ENCODE results near the gene RSPRY1. TPM values are rescaled to one million over a fixed set of nuclear protein-coding genes. Genes with fewer than 3 reads are reported as not detected.

The RSPRY1 gene
- total RNA-seq, 4 donors from 2014 or later: 28.2 to 31.8 (median 29.5) TPM

- H3K27ac ChIP-seq: no peak overlapping the region
- H3K9me3 ChIP-seq: no peaks in the 10 kb centered on the region
- 92% methylated on average over 2 of the region's 7 CpGs; no CpG with 5 or more reads in 1 of the 2 donors for WGBS, 2 donors (ENCODE audit: low coverage in 1 of 2)
- TF ChIP-seq POLR2AphosphoS5 (IDR thresholded peaks at IDR 0.05) (no peak), CTCF (IDR thresholded peaks at IDR 0.05) (no peak), EP300 (IDR thresholded peaks at IDR 0.05) (no peak), POLR2A (IDR thresholded peaks at IDR 0.05) (no peak)
- no peak overlapping the region for H3K4me3 ChIP-seq
- H3K4me1 ChIP-seq: peaks cover 0 to 45% (median 0%) of the 10 kb centered on the region in 3 donors
- peaks cover 0 to 21% of the 10 kb centered on the region in 2 donors for H3K36me3 ChIP-seq
- ATAC-seq: no peak
- no peaks in the 10 kb centered on the region for H3K27me3 ChIP-seq
Measured at GRCh38 chr16:57140931-57141668, 45.0 kb upstream of the RSPRY1 start.

- H3K27me3 ChIP-seq: no peaks in the 10 kb centered on the region
- H3K4me3 ChIP-seq: no peak overlapping the region
- ATAC-seq: no peak
- peaks cover 0 to 54% (median 4%) of the 10 kb centered on the region in 3 donors for H3K4me1 ChIP-seq
- no peak for TF ChIP-seq EP300 (IDR thresholded peaks at IDR 0.05)
- no peak for TF ChIP-seq POLR2AphosphoS5 (IDR thresholded peaks at IDR 0.05)
- no peak for TF ChIP-seq CTCF (IDR thresholded peaks at IDR 0.05)
- TF ChIP-seq POLR2A (IDR thresholded peaks at IDR 0.05): no peak
- 72 to 88% methylated on average over 13 to 16 of the region's 16 CpGs for WGBS, 2 donors (ENCODE audit: low coverage in 1 of 2)
- no peaks in the 10 kb centered on the region for H3K9me3 ChIP-seq
- H3K36me3 ChIP-seq: peaks cover 0 to 18% of the 10 kb centered on the region in 2 donors
- H3K27ac ChIP-seq: no peak overlapping the region
Measured at GRCh38 chr16:57141822-57142631, 44.1 kb upstream of the RSPRY1 start.

- H3K9me3 ChIP-seq: no peaks in the 10 kb centered on the region
- 74% methylated on average over 3 of the region's 14 CpGs; no CpG with 5 or more reads in 1 of the 2 donors for WGBS, 2 donors (ENCODE audit: low coverage in 1 of 2)
- no peaks in the 10 kb centered on the region for H3K27me3 ChIP-seq
- H3K27ac ChIP-seq: peak overlapping the region in 1 of 4 donors; percentile 27
- no peak for TF ChIP-seq POLR2AphosphoS5 (IDR thresholded peaks at IDR 0.05)
- no peak for TF ChIP-seq CTCF (IDR thresholded peaks at IDR 0.05)
- no peak for TF ChIP-seq EP300 (IDR thresholded peaks at IDR 0.05)
- H3K4me1 ChIP-seq: peaks cover 0 to 67% (median 12%) of the 10 kb centered on the region in 3 donors
- H3K4me3 ChIP-seq: no peak overlapping the region
- ATAC-seq: no peak
- H3K36me3 ChIP-seq: peaks cover 0 to 6% of the 10 kb centered on the region in 2 donors
Measured at GRCh38 chr16:57143149-57143921, 42.8 kb upstream of the RSPRY1 start.

GRCh38 chr16:57144027-57144426 is 42.1 kb upstream of the RSPRY1 start:
- TF ChIP-seq POLR2A (IDR thresholded peaks at IDR 0.05) (no peak), CTCF (IDR thresholded peaks at IDR 0.05) (no peak), POLR2AphosphoS5 (IDR thresholded peaks at IDR 0.05) (no peak), EP300 (IDR thresholded peaks at IDR 0.05) (no peak)
- WGBS, 2 donors (ENCODE audit: low coverage in 1 of 2): no CpG with 5 or more reads among the region's 2 CpGs
- H3K9me3 ChIP-seq: no peaks in the 10 kb centered on the region
- no peak overlapping the region for H3K4me3 ChIP-seq
- peaks cover 0 to 73% (median 12%) of the 10 kb centered on the region in 3 donors for H3K4me1 ChIP-seq
- H3K36me3 ChIP-seq: peaks cover 0 to 7% of the 10 kb centered on the region in 2 donors
- peak overlapping the region in 1 of 4 donors; percentile 27 for H3K27ac ChIP-seq
- H3K27me3 ChIP-seq: no peaks in the 10 kb centered on the region
- no peak for ATAC-seq

Data from gastroesophageal sphincter (tissue), 4 donors.